ENCODE measurements around the gene LRRN4CL.

DNA sequence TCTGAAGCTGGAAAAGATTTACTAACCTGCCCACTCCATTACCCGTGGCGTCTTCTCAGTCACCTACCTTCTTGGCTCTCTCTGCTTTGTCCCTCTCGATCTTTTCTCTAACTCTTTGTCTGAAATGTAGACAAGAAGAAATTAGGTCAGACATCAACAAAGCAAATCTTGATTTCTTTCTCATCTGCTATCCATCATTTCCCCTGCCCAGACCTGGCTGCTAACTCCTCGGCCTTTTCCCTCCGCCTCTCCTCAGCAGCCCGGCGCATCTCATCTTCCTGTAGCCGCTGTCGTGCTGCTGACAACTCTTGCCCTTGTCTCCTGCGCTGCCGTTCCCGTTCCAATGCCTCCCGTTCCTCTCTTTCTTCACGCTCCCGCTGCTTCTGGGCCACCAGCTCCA, 11.6 kb downstream of the LRRN4CL start:
- TF ChIP-seq, protein P1, sequence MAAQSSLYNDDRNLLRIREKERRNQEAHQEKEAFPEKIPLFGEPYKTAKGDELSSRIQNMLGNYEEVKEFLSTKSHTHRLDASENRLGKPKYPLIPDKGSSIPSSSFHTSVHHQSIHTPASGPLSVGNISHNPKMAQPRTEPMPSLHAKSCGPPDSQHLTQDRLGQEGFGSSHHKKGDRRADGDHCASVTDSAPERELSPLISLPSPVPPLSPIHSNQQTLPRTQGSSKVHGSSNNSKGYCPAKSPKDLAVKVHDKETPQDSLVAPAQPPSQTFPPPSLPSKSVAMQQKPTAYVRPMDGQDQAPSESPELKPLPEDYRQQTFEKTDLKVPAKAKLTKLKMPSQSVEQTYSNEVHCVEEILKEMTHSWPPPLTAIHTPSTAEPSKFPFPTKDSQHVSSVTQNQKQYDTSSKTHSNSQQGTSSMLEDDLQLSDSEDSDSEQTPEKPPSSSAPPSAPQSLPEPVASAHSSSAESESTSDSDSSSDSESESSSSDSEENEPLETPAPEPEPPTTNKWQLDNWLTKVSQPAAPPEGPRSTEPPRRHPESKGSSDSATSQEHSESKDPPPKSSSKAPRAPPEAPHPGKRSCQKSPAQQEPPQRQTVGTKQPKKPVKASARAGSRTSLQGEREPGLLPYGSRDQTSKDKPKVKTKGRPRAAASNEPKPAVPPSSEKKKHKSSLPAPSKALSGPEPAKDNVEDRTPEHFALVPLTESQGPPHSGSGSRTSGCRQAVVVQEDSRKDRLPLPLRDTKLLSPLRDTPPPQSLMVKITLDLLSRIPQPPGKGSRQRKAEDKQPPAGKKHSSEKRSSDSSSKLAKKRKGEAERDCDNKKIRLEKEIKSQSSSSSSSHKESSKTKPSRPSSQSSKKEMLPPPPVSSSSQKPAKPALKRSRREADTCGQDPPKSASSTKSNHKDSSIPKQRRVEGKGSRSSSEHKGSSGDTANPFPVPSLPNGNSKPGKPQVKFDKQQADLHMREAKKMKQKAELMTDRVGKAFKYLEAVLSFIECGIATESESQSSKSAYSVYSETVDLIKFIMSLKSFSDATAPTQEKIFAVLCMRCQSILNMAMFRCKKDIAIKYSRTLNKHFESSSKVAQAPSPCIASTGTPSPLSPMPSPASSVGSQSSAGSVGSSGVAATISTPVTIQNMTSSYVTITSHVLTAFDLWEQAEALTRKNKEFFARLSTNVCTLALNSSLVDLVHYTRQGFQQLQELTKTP (IDR thresholded peaks at IDR 0.05; ENCODE audit: low read depth in 1 of 2, partially characterized antibody in 2 of 2): no peak
- TF ChIP-seq, protein P2, sequence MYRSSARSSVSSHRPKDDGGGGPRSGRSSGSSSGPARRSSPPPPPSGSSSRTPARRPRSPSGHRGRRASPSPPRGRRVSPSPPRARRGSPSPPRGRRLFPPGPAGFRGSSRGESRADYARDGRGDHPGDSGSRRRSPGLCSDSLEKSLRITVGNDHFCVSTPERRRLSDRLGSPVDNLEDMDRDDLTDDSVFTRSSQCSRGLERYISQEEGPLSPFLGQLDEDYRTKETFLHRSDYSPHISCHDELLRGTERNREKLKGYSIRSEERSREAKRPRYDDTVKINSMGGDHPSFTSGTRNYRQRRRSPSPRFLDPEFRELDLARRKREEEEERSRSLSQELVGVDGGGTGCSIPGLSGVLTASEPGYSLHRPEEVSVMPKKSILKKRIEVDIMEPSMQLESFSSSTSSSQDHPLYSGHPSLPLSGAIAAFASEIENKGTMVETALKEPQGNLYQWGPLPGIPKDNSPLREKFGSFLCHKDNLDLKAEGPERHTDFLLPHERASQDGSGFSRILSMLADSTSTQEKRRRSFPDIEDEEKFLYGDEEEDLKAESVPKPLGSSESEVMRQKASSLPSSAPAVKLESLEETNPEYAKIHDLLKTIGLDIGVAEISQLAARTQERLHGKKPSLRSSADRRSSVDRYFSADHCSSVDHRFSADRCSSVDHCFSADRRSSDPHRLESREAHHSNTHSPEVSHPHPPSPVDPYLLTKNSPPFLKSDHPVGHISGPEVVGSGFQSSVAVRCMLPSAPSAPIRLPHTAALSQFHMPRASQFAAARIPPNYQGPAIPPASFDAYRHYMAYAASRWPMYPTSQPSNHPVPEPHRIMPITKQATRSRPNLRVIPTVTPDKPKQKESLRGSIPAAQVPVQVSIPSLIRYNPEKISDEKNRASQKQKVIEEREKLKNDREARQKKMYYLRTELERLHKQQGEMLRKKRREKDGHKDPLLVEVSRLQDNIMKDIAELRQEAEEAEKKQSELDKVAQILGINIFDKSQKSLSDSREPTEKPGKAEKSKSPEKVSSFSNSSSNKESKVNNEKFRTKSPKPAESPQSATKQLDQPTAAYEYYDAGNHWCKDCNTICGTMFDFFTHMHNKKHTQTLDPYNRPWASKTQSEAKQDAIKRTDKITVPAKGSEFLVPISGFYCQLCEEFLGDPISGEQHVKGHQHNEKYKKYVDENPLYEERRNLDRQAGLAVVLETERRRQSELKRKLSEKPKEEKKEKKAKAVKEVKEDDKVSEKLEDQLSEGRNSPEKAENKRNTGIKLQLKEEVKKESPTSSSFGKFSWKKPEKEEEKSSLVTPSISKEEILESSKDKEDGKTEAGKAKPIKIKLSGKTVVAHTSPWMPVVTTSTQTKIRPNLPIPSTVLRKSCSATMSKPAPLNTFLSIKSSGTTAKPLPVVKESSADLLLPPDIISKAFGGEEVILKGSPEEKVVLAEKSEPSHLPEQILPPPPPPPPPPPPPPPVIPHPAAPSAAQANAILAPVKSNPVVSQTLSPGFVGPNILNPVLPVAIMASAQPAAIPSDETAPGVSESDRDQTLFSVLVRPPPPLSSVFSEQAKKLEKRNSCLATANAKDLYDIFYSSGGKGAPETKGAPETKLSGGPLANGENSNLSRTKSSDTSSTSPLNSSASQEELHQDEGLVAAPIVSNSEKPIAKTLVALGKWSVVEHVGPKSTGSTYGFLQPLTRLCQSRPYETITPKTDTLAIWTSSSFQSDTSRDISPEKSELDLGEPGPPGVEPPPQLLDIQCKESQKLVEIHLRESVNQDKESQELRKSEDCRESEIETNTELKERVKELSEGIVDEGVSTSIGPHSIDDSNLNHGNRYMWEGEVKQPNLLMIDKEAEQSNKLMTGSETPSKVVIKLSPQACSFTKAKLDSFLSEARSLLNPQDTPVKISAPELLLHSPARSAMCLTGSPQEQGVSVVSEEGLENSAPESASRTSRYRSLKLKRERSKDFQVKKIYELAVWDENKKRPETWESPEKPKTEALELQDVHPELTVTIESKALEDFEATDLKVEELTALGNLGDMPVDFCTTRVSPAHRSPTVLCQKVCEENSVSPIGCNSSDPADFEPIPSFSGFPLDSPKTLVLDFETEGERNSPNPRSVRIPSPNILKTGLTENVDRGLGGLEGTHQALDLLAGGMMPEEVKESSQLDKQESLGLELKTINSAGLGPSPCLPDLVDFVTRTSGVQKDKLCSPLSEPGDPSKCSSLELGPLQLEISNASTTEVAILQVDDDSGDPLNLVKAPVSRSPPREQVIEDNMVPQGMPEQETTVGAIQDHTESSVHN (IDR thresholded peaks at IDR 0.05; ENCODE audit: borderline replicate concordance in 1 of 2, low read depth in 1 of 2): no peak
- no peak for TF ChIP-seq POLR2AphosphoS5 (IDR thresholded peaks at IDR 0.05; ENCODE audit: control insufficient read depth, insufficient read depth, low read depth, low read length)
- no peak for TF ChIP-seq GTF2F1 (IDR thresholded peaks at IDR 0.05; ENCODE audit: low read depth, low read length)
- no peak for TF ChIP-seq ATF1 (CRISPR knock-in tag; IDR thresholded peaks at IDR 0.05)
- no peak for TF ChIP-seq ATF1 (tag; IDR thresholded peaks at IDR 0.05)
- TF ChIP-seq ETV6 (IDR thresholded peaks at IDR 0.05; ENCODE audit: borderline replicate concordance in 1 of 2, low read depth in 2 of 2, low read length in 1 of 2): no peak
- TF ChIP-seq ETV6 (CRISPR knock-in tag; IDR thresholded peaks at IDR 0.05; ENCODE audit: borderline replicate concordance): no peak
- TF ChIP-seq MAFK (IDR thresholded peaks at IDR 0.05; ENCODE audit: low read length): no peak
- TF ChIP-seq, protein P3, sequence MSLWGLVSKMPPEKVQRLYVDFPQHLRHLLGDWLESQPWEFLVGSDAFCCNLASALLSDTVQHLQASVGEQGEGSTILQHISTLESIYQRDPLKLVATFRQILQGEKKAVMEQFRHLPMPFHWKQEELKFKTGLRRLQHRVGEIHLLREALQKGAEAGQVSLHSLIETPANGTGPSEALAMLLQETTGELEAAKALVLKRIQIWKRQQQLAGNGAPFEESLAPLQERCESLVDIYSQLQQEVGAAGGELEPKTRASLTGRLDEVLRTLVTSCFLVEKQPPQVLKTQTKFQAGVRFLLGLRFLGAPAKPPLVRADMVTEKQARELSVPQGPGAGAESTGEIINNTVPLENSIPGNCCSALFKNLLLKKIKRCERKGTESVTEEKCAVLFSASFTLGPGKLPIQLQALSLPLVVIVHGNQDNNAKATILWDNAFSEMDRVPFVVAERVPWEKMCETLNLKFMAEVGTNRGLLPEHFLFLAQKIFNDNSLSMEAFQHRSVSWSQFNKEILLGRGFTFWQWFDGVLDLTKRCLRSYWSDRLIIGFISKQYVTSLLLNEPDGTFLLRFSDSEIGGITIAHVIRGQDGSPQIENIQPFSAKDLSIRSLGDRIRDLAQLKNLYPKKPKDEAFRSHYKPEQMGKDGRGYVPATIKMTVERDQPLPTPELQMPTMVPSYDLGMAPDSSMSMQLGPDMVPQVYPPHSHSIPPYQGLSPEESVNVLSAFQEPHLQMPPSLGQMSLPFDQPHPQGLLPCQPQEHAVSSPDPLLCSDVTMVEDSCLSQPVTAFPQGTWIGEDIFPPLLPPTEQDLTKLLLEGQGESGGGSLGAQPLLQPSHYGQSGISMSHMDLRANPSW (CRISPR knock-in tag; IDR thresholded peaks at IDR 0.05): no peak
- TF ChIP-seq, protein P4, sequence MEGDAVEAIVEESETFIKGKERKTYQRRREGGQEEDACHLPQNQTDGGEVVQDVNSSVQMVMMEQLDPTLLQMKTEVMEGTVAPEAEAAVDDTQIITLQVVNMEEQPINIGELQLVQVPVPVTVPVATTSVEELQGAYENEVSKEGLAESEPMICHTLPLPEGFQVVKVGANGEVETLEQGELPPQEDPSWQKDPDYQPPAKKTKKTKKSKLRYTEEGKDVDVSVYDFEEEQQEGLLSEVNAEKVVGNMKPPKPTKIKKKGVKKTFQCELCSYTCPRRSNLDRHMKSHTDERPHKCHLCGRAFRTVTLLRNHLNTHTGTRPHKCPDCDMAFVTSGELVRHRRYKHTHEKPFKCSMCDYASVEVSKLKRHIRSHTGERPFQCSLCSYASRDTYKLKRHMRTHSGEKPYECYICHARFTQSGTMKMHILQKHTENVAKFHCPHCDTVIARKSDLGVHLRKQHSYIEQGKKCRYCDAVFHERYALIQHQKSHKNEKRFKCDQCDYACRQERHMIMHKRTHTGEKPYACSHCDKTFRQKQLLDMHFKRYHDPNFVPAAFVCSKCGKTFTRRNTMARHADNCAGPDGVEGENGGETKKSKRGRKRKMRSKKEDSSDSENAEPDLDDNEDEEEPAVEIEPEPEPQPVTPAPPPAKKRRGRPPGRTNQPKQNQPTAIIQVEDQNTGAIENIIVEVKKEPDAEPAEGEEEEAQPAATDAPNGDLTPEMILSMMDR (IDR thresholded peaks at IDR 0.05 in 2 of 3, conservative IDR thresholded peaks at IDR 0.05 in 1 of 3; ENCODE audit: insufficient read depth in 2 of 3, low read depth in 1 of 3, low read length in 3 of 3): no peak
- no peak for TF ChIP-seq XRCC4 (IDR thresholded peaks at IDR 0.05; ENCODE audit: extremely low read depth, insufficient read depth, insufficient read length)
- no peak for TF ChIP-seq MXI1 (IDR thresholded peaks at IDR 0.05; ENCODE audit: low read depth, low read length)
- TF ChIP-seq MCM5 (IDR thresholded peaks at IDR 0.05; ENCODE audit: low read depth): no peak
- TF ChIP-seq DNMT1 (IDR thresholded peaks at IDR 0.05): no peak

Data from K562 (cell line).